Measurements from ENCODE around the gene PRPF8. TPM values are rescaled to one million over a fixed set of nuclear protein-coding genes. Genes with fewer than 3 reads are reported as not detected.

PRPF8 gene
- total and polyA plus RNA-seq, 2 of the 8 experiments (the other 6 are each of a cell fraction or from before 2014, with no cell fraction given) = 329 to 337 TPM

GRCh38 chr17:1628856-1629503 lies 55.7 kb downstream of the PRPF8 start:
- peak overlapping the region; percentile 94; the same call in 1 of the 2 replicates for H4K8ac ChIP-seq (ENCODE audit: extremely low read depth, insufficient read depth, low read length)
- WGBS, 2 experiments (ENCODE audit: extremely low coverage in 1 of 2, insufficient coverage in 1 of 2, insufficient read length in 1 of 2, insufficient replicate concordance in 2 of 2, low coverage in 1 of 2, low lambda C conversion rate in 2 of 2, missing lambda C conversion rate in 1 of 2) = 1% methylated on average over 31 of the region's 77 CpGs; no CpG with 5 or more reads in 1 of the 2 experiments
- H3K4ac ChIP-seq (replicated peaks; ENCODE audit: insufficient read length, low read depth, low read length) = no peak overlapping the region
- H3K23ac ChIP-seq (ENCODE audit: insufficient read length) = no peak overlapping the region
- H3K14ac ChIP-seq (ENCODE audit: insufficient read length) = no peak overlapping the region
- no peak overlapping the region for H2BK120ac ChIP-seq (replicated peaks; ENCODE audit: low read depth, low read length)
- ChIA-PET CTCF (ENCODE audit: partially characterized antibody) (interaction anchor here (0.6 to 14.5 kb wide), 20 partner anchors 9 to 113 kb away, joined by 3 to 146 read pairs (median 5); no protein-coding TSS in a partner anchor), POLR2A (ENCODE audit: partially characterized antibody) (interaction anchor here (0.9 to 6.2 kb wide), 15 partner anchors 11 to 231 kb away, joined by 3 to 29 read pairs (median 4); partner anchors contain the start of gene INPP5K)
- no peaks in the 10 kb centered on the region for H3K36me3 ChIP-seq (ENCODE audit: control insufficient read depth in 2 of 4, insufficient read depth in 4 of 4, low read length in 3 of 4)
- peak in 1 of 2 experiments; percentile 95 for DNase-seq (ENCODE audit: low read depth in 1 of 2, low spot score in 2 of 2)
- no peaks in the 10 kb centered on the region for H3K79me2 ChIP-seq (ENCODE audit: control insufficient read depth in 1 of 2, insufficient read depth in 2 of 2, low read length in 2 of 2)
- peak overlapping the region; percentile 53; the same call in 1 of the 2 replicates for H3K27ac ChIP-seq (ENCODE audit: low read depth, low read length)
- peak overlapping the region; percentile 93 to 99 for H3K4me2 ChIP-seq (ENCODE audit: insufficient read depth in 1 of 2, low read depth in 2 of 2, low read length in 2 of 2)
- H4K91ac ChIP-seq (replicated peaks; ENCODE audit: insufficient read length, low read length) = no peak overlapping the region
- H2BK12ac ChIP-seq (ENCODE audit: low read depth, low read length) = no peak overlapping the region
- no peak overlapping the region for H2AFZ ChIP-seq (ENCODE audit: low read length)
- H4K5ac ChIP-seq (ENCODE audit: insufficient read length, low read depth, low read length) = peak overlapping the region; percentile 50
- H3K4me3 ChIP-seq (ENCODE audit: extremely low read depth in 1 of 4, insufficient read depth in 2 of 4, low read depth in 3 of 4, low read length in 4 of 4) = peak overlapping the region; percentile 67 to 79 (median 68)
- no peak overlapping the region; the same call in none of the 2 replicates for H2BK5ac ChIP-seq (ENCODE audit: low read depth, low read length)
- H2BK20ac ChIP-seq (ENCODE audit: low read length) = no peak overlapping the region
- peaks cover 14% of the 10 kb centered on the region for H3K23me2 ChIP-seq (ENCODE audit: low read depth, low read length)
- H2AK5ac ChIP-seq (ENCODE audit: low read depth, low read length) = no peak overlapping the region
- H3K9ac ChIP-seq (replicated peaks in 1 of 4; ENCODE audit: extremely low read depth in 1 of 4, low read depth in 3 of 4, low read length in 3 of 4) = peak overlapping the region; percentile 73 to 83 (median 82); a peak in 6 of 7 replicates
- FAIRE-seq = no peak
- peaks cover 0 to 7% (median 5%) of the 10 kb centered on the region in 4 experiments; a peak in 6 of 7 replicates for H3K4me1 ChIP-seq (replicated peaks in 1 of 4; ENCODE audit: control insufficient read depth in 3 of 4, insufficient read depth in 4 of 4, low read length in 3 of 4)
- H3K79me1 ChIP-seq (ENCODE audit: low read depth, low read length) = no peaks in the 10 kb centered on the region
- no peaks in the 10 kb centered on the region for H3K9me3 ChIP-seq (ENCODE audit: insufficient read depth in 2 of 2, low read depth in 1 of 2, low read length in 1 of 2)
- peaks cover 0 to 4% of the 10 kb centered on the region in 2 experiments for H4K20me1 ChIP-seq (replicated peaks in 1 of 2; ENCODE audit: control insufficient read depth in 1 of 2, insufficient read depth in 2 of 2, low read length in 2 of 2)
- H2BK15ac ChIP-seq (ENCODE audit: low read length) = no peak overlapping the region
- peaks cover 0 to 13% (median 5%) of the 10 kb centered on the region in 4 experiments; a peak in 5 of 7 replicates for H3K27me3 ChIP-seq (replicated peaks in 1 of 4; ENCODE audit: control insufficient read depth in 3 of 4, extremely low read depth in 1 of 4, insufficient read depth in 3 of 4, low read length in 3 of 4)
- peak overlapping the region; percentile 46 for H3K56ac ChIP-seq (replicated peaks; ENCODE audit: insufficient read length, low read depth, low read length)
- no peak overlapping the region; the same call in 1 of the 2 replicates for H3K18ac ChIP-seq (ENCODE audit: extremely low read depth, low read length)
- TF ChIP-seq CEBPB (IDR thresholded peaks at IDR 0.05; ENCODE audit: low read depth, low read length) = no peak
- TF ChIP-seq SIN3A (conservative IDR thresholded peaks at IDR 0.05 in 1 of 2, IDR thresholded peaks at IDR 0.05 in 1 of 2; ENCODE audit: low read depth in 1 of 2, low read length in 2 of 2) = no peak; a peak in 1 of 4 replicates
- TF ChIP-seq KDM1A (IDR thresholded peaks at IDR 0.05; ENCODE audit: borderline replicate concordance, low read length) = no peak
- TF ChIP-seq, protein P1, sequence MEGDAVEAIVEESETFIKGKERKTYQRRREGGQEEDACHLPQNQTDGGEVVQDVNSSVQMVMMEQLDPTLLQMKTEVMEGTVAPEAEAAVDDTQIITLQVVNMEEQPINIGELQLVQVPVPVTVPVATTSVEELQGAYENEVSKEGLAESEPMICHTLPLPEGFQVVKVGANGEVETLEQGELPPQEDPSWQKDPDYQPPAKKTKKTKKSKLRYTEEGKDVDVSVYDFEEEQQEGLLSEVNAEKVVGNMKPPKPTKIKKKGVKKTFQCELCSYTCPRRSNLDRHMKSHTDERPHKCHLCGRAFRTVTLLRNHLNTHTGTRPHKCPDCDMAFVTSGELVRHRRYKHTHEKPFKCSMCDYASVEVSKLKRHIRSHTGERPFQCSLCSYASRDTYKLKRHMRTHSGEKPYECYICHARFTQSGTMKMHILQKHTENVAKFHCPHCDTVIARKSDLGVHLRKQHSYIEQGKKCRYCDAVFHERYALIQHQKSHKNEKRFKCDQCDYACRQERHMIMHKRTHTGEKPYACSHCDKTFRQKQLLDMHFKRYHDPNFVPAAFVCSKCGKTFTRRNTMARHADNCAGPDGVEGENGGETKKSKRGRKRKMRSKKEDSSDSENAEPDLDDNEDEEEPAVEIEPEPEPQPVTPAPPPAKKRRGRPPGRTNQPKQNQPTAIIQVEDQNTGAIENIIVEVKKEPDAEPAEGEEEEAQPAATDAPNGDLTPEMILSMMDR (IDR thresholded peaks at IDR 0.05; ENCODE audit: control extremely low read depth in 1 of 3, insufficient read depth in 1 of 3, low read depth in 1 of 3, low read length in 3 of 3) = peak; percentile 9 to 22 (median 14); a peak in 3 of 4 replicates
- TF ChIP-seq ZNF274 (IDR thresholded peaks at IDR 0.05; ENCODE audit: borderline replicate concordance, extremely low read depth, low read length) = no peak
- TF ChIP-seq TCF12 (IDR thresholded peaks at IDR 0.05; ENCODE audit: low read depth, low read length) = no peak
